IMR-90 (cell line): ENCODE measurements around the gene AMBRA1. TPM values are rescaled to one million over a fixed set of nuclear protein-coding genes. Genes with fewer than 3 reads are reported as not detected.
A peak's percentile ranks its signal among the peaks of the same experiment; 100 is the strongest.

ENCODE experiments used
- ATAC-seq: fragments of 200-7000 bp; cut with Tn5 transposase; 2 replicates; pipeline ENCODE4 v1.9.1; 2020; ENCODE audit warnings: low read depth, mild to moderate bottlenecking, moderate library complexity
- BruUV-seq: library from RNA; stranded (reverse); fragments of 400-500 nt; replicated peaks from 2 replicates; lab custom pipeline; 2021; lab: Mats Ljungman, UMichigan
- CTCF ChIA-PET: fragments of 300-600 bp; formaldehyde crosslinking; extraction: SDS; loops from one replicate; lab custom pipeline; 2021; ENCODE audit warnings: antibody characterized with exemption; lab: Yijun Ruan, JAX
- POLR2A ChIA-PET: fragments of 300-600 bp; sonication (Branson Sonifier 250); formaldehyde crosslinking; loops from one replicate; lab custom pipeline; 2022; ENCODE audit warnings: antibody characterized with exemption; ENCODE audit not compliant: unreplicated experiment; lab: Charles Lee
- DNase-seq: peaks from one replicate; pipeline ENCODE4 v3.0.0; 2013
- H2AFZ ChIP-seq: replicated peaks from 2 replicates; pipeline ENCODE3; 2013; ENCODE audit warnings: low read length, mild to moderate bottlenecking; ENCODE audit not compliant: poor library complexity
- H2AK5ac ChIP-seq: 2 replicates; pipeline ENCODE4 v1.6.1; 2013; ENCODE audit warnings: low read depth, low read length, inconsistent platforms
- H2AK9ac ChIP-seq: replicated peaks from 2 replicates; pipeline ENCODE3; 2013; ENCODE audit warnings: mild to moderate bottlenecking, low read depth, low read length, moderate library complexity; ENCODE audit not compliant: poor library complexity
- H2BK120ac ChIP-seq: 2 replicates; pipeline ENCODE4 v1.6.1; 2013; ENCODE audit warnings: low read depth, low read length, inconsistent platforms
- H2BK15ac ChIP-seq: 3 replicates; pipeline ENCODE4 v1.6.1; 2013; ENCODE audit warnings: low read depth, low read length, inconsistent platforms
- H2BK20ac ChIP-seq: 2 replicates; pipeline ENCODE4 v1.6.1; 2013; ENCODE audit warnings: low read depth, mild to moderate bottlenecking, inconsistent platforms, low read length, moderate library complexity
- H2BK5ac ChIP-seq: 2 replicates; pipeline ENCODE4 v1.6.1; 2013; ENCODE audit warnings: mild to moderate bottlenecking, low read depth, low read length, inconsistent platforms; ENCODE audit not compliant: poor library complexity, severe bottlenecking
- H3K14ac ChIP-seq: replicated peaks from 2 replicates; pipeline ENCODE4 v1.6.1; 2013; ENCODE audit warnings: low read depth, low read length, inconsistent platforms
- H3K18ac ChIP-seq: 2 replicates; pipeline ENCODE4 v1.6.1; 2013; ENCODE audit warnings: low read depth, low read length, control low read depth
- H3K23ac ChIP-seq: 2 replicates; pipeline ENCODE4 v1.6.1; 2013; ENCODE audit warnings: low read depth, low read length, inconsistent platforms
- H3K27ac ChIP-seq: 2 replicates; pipeline ENCODE4 v1.5.1; 2013; ENCODE audit warnings: mild to moderate bottlenecking, control low read depth, low read length; ENCODE audit not compliant: insufficient read depth
- H3K27me3 ChIP-seq: 2 replicates; pipeline ENCODE4 v1.6.1; 2013; ENCODE audit warnings: low read length; ENCODE audit not compliant: control insufficient read depth, insufficient read depth
- H3K36me3 ChIP-seq: 2 replicates; pipeline ENCODE4 v1.6.1; 2013; ENCODE audit warnings: low read length, mixed read lengths; ENCODE audit not compliant: control insufficient read depth, insufficient read depth
- H3K4ac ChIP-seq: 2 replicates; pipeline ENCODE4 v1.6.1; 2013; ENCODE audit warnings: low read depth, low read length, inconsistent platforms
- H3K4me1 ChIP-seq: 2 replicates; pipeline ENCODE4 v1.6.1; 2013; ENCODE audit warnings: low read length, mixed read lengths; ENCODE audit not compliant: control insufficient read depth, insufficient read depth
- H3K4me2 ChIP-seq: 2 replicates; pipeline ENCODE4 v1.6.1; 2013; ENCODE audit warnings: low read depth, mild to moderate bottlenecking, control low read depth, low read length, moderate library complexity
- H3K4me3 ChIP-seq: 2 replicates; pipeline ENCODE4 v1.5.1; 2013; ENCODE audit warnings: low read depth, mild to moderate bottlenecking, control low read depth, low read length, moderate library complexity; ENCODE audit not compliant: insufficient read depth
- H3K56ac ChIP-seq: 2 replicates; pipeline ENCODE4 v1.6.1; 2013; ENCODE audit warnings: low read length, inconsistent platforms; ENCODE audit not compliant: insufficient read depth; ENCODE audit errors: extremely low read depth
- H3K79me1 ChIP-seq, 2 experiments: 2 replicates each; pipeline ENCODE4 v1.6.1; 2013; ENCODE audit warnings: low read length in 2 of 2, inconsistent platforms in 1 of 2, low read depth in 1 of 2
- H3K9ac ChIP-seq: 2 replicates; pipeline ENCODE4 v1.6.1; 2013; ENCODE audit warnings: low read depth, low read length, control low read depth
- H3K9me1 ChIP-seq: 2 replicates; pipeline ENCODE4 v1.6.1; 2013; ENCODE audit warnings: low read length, inconsistent platforms; ENCODE audit not compliant: insufficient read depth
- H3K9me3 ChIP-seq: 2 replicates; pipeline ENCODE4 v1.6.1; 2013; ENCODE audit warnings: low read length; ENCODE audit not compliant: control insufficient read depth, insufficient read depth
- H4K20me1 ChIP-seq: 2 replicates; pipeline ENCODE4 v1.6.1; 2013; ENCODE audit warnings: low read length, inconsistent platforms; ENCODE audit not compliant: insufficient read depth
- H4K5ac ChIP-seq: 2 replicates; pipeline ENCODE4 v1.6.1; 2013; ENCODE audit warnings: mild to moderate bottlenecking, low read depth, low read length, control low read depth
- H4K8ac ChIP-seq, 2 experiments: 2 replicates each; pipeline ENCODE4 v1.6.1; 2013; ENCODE audit warnings: low read depth in 2 of 2, low read length in 2 of 2, control low read depth in 1 of 2, inconsistent platforms in 1 of 2
- H4K91ac ChIP-seq: 2 replicates; pipeline ENCODE4 v1.6.1; 2013; ENCODE audit warnings: low read depth, low read length, inconsistent platforms; ENCODE audit not compliant: insufficient read depth
- MAFK ChIP-seq: IDR thresholded peaks from 2 replicates; pipeline ENCODE4 v1.6.1; 2012; ENCODE audit warnings: low read depth, low read length, improper control_type of control experiment
- POLR2A ChIP-seq: IDR thresholded peaks from 2 replicates; pipeline ENCODE4 v1.6.1; 2012; ENCODE audit warnings: mild to moderate bottlenecking, low read depth, low read length
- RCOR1 ChIP-seq: IDR thresholded peaks from 2 replicates; pipeline ENCODE4 v1.6.1; 2012; ENCODE audit warnings: mild to moderate bottlenecking, low read length, improper control_type of control experiment; ENCODE audit not compliant: insufficient replicate concordance
- WGBS, 2 experiments: methylation state at CpG; one replicate each; pipeline versions ENCODE4 v1.1.5 to v1.1.7; 2013; ENCODE audit warnings: missing lambda C conversion rate in 2 of 2; ENCODE audit not compliant: insufficient read length in 1 of 2; ENCODE audit errors: extremely low coverage in 2 of 2; 5-methylcytosine and 5-hydroxymethylcytosine counted together
- dilution Hi-C: fragments of 300-500 bp; cut with HindIII; formaldehyde crosslinking; loops from one replicate; pipeline ENCODE4 v1.14.3; 2018; ENCODE audit warnings: low sequenced_read_pairs; ENCODE audit not compliant: unreplicated experiment
- in situ Hi-C: fragments of 300-500 bp; cut with MboI; formaldehyde crosslinking; loops from 3 replicates; pipeline ENCODE4 v1.14.3; 2019; ENCODE audit warnings: low sequenced_read_pairs, inconsistent platforms, mixed read lengths
- intact Hi-C: fragments of 100-400 bp; cut with micrococcal nuclease; formaldehyde crosslinking; loops from 2 replicates; pipeline ENCODE4 v1.10.0; 2022
- polyA plus RNA-seq, 3 experiments: library from polyadenylated mRNA; depleted of rRNA; stranded (reverse); fragments of >200 nt; gene quantifications; 2 replicates each; pipeline ENCODE4 v1.2.3, GENCODE V29; 2012; ENCODE audit warnings: low replicate concordance in 1 of 3
- total RNA-seq: library from RNA; depleted of rRNA; stranded (reverse); fragments of >200 nt; gene quantifications from 2 replicates; pipeline ENCODE4 v1.2.3, GENCODE V29; 2012

AMBRA1 gene
- total and polyA plus RNA-seq, 2 of the 4 experiments (the other 2 are of a cell fraction) = 9.4 to 18.3 TPM

- Histone ChIP-seq H3K79me1 (peaks cover 4 to 50% of the 10 kb centered on the region in 2 experiments; a peak in 3 of 4 replicates), H3K4me3 (no peak overlapping the region), H2AK5ac (no peak overlapping the region), H3K18ac (no peak overlapping the region), H4K8ac (no peak overlapping the region), H3K4ac (no peak overlapping the region), H4K91ac (no peak overlapping the region), H3K56ac (no peak overlapping the region), H3K36me3 (no peaks in the 10 kb centered on the region), H2AK9ac (no peak overlapping the region), H3K27ac (no peak overlapping the region), H4K20me1 (peaks cover 44% of the 10 kb centered on the region), H3K23ac (no peak overlapping the region), H3K4me2 (no peak overlapping the region), H3K14ac (no peak overlapping the region), H3K9me3 (no peaks in the 10 kb centered on the region), H3K9me1 (no peaks in the 10 kb centered on the region), H2AFZ (no peak overlapping the region), H2BK20ac (no peak overlapping the region), H2BK120ac (no peak overlapping the region), H3K9ac (no peak overlapping the region), H3K27me3 (no peaks in the 10 kb centered on the region), H3K4me1 (peaks cover 4% of the 10 kb centered on the region; the same call in 1 of the 2 replicates), H4K5ac (no peak overlapping the region), H2BK5ac (no peak overlapping the region), H2BK15ac (no peak overlapping the region)
- ChIA-PET CTCF (interaction anchor here (0.5 to 0.8 kb wide), 2 partner anchors 26 to 60 kb away, joined by 4 to 5 read pairs; no protein-coding TSS in a partner anchor), POLR2A (interaction anchor here (0.6 kb wide), 1 partner anchor 8 kb away, joined by 3 read pairs; no protein-coding TSS in a partner anchor)
- BruUV-seq = no TSS peak
- TF ChIP-seq MAFK (peak; percentile 58), RCOR1 (no peak), POLR2A (no peak)
- in situ Hi-C loops = no loop called here
- dilution Hi-C loops = no loop called here
- DNase-seq (no peak), ATAC-seq (no peak)
- intact Hi-C loops = no loop called here
- WGBS, 2 experiments = 100% methylated on average over 3 of the region's 11 CpGs; no CpG with 5 or more reads in 1 of the 2 experiments
Measured at GRCh38 chr11:46590740-46591605, 2.9 kb downstream of the AMBRA1 start.
